DND-41 (cell line): ENCODE data around the gene TCF23.

Source experiments
- CTCF ChIP-seq: IDR thresholded peaks from 2 replicates; pipeline ENCODE4 v1.5.1; 2012; ENCODE audit warnings: borderline replicate concordance, low read length, moderate library complexity, mild to moderate bottlenecking; ENCODE audit not compliant: poor library complexity, severe bottlenecking; ENCODE audit errors: extremely low read depth
- EZH2 ChIP-seq: IDR thresholded peaks from 3 replicates; pipeline ENCODE4 v1.6.1; 2012; ENCODE audit warnings: borderline replicate concordance, low read depth, mild to moderate bottlenecking, moderate library complexity, low read length, inconsistent platforms; ENCODE audit not compliant: severe bottlenecking

- TF ChIP-seq CTCF (no peak), EZH2 (no peak)
Observed at GRCh38 chr2:27155069-27155520, 6.3 kb downstream of the TCF23 start.
